ENCODE data around the gene VSIG10L2. TPM values are rescaled to one million over a fixed set of nuclear protein-coding genes. Genes with fewer than 3 reads are reported as not detected.

VSIG10L2 gene
- total RNA-seq, 1 experiment from 2014 or later: not detected

DNA sequence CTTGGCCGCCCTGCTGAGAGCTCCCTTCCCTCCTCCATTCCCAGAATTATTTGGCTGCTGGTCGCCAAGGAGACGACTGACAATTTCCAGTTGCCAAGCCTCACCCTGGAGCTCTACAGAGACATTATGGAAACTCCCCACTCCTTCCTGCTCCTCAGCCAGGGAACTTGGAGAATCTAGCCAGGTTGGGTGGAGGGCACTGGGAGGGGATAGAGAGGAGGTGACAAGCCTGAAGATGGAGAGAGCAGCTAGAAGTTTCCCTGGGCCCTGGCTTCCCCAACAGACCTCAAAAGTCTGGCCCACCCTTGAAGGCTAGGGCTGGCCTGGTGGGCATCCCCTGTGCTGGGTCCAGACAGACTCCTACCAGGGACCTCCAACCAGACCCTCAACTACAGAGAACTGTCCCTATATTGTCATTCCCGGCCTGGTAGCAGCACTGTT, 6.7 kb upstream of the VSIG10L2 start:
- TF ChIP-seq RAD21 (IDR thresholded peaks at IDR 0.05; ENCODE audit: low read depth) (no peak), CBX3 (IDR thresholded peaks at IDR 0.05; ENCODE audit: low read depth) (no peak), CEBPB (IDR thresholded peaks at IDR 0.05; ENCODE audit: low read depth) (no peak), ZBTB33 (IDR thresholded peaks at IDR 0.05; ENCODE audit: extremely low read depth, insufficient replicate concordance, low read length) (no peak)
- Histone ChIP-seq H3K79me2 (ENCODE audit: insufficient read depth, low read length) (no peaks in the 10 kb centered on the region), H3K9ac (ENCODE audit: low read length) (no peak overlapping the region), H2AFZ (ENCODE audit: low read depth, low read length, poor library complexity, severe bottlenecking) (no peak overlapping the region), H3K36me3 (ENCODE audit: control insufficient read depth in 1 of 2, insufficient read depth in 2 of 2, low read length in 2 of 2) (no peaks in the 10 kb centered on the region), H3K27me3 (ENCODE audit: insufficient read depth, low read length) (no peaks in the 10 kb centered on the region), H3K27ac (ENCODE audit: low read depth, low read length) (no peak overlapping the region), H3K4me2 (ENCODE audit: low read length) (no peak overlapping the region), H3K4me3 (replicated peaks in 1 of 2; ENCODE audit: low read depth in 1 of 2, low read length in 2 of 2) (no peak overlapping the region), H3K4me1 (ENCODE audit: control insufficient read depth in 1 of 2, insufficient read depth in 2 of 2, low read length in 2 of 2) (peaks cover 0 to 12% of the 10 kb centered on the region in 2 experiments; a peak in 2 of 4 replicates), H3K9me2 (ENCODE audit: insufficient read depth) (no peaks in the 10 kb centered on the region), H3K9me3 (ENCODE audit: control insufficient read depth in 1 of 2, insufficient read depth in 1 of 2, low read depth in 1 of 2, low read length in 2 of 2) (no peaks in the 10 kb centered on the region), H4K20me1 (ENCODE audit: insufficient read depth) (no peaks in the 10 kb centered on the region)
- BruUV-seq (replicated peaks): no TSS peak
- intact Hi-C loops (cut with micrococcal nuclease): no loop called here
- DNase-seq (ENCODE audit: low read depth, low spot score) (no peak), ATAC-seq (no peak)
- CTCF ChIA-PET: interaction anchor here (1.9 kb wide), 1 partner anchor 255 kb away, joined by 5 read pairs; no protein-coding TSS in a partner anchor
- POLR2A ChIA-PET: no interaction called here
- RAD21 ChIA-PET (ENCODE audit: low non-redundant PET in 1 of 2, low total read pairs in 2 of 2, uncharacterized antibody in 2 of 2, unreplicated experiment in 2 of 2): no interaction called here

- H3K4me2 ChIP-seq (ENCODE audit: low read length): no peak overlapping the region
- ChIA-PET CTCF (no interaction called here), POLR2A (no interaction called here), RAD21 (ENCODE audit: low non-redundant PET in 1 of 2, low total read pairs in 2 of 2, uncharacterized antibody in 2 of 2, unreplicated experiment in 2 of 2) (no interaction called here)
- intact Hi-C loops (cut with micrococcal nuclease): loop anchor here (5.0 kb wide), 1 partner anchor 122 kb away; the partner anchor contains the start of gene CDON
- H3K4me3 ChIP-seq (replicated peaks in 1 of 2; ENCODE audit: low read depth in 1 of 2, low read length in 2 of 2): no peak overlapping the region
- no peak for TF ChIP-seq REST (IDR thresholded peaks at IDR 0.05; ENCODE audit: low read depth)
- TF ChIP-seq FOSL1 (IDR thresholded peaks at IDR 0.05; ENCODE audit: low read depth): no peak
- no peak for TF ChIP-seq TCF7L2 (IDR thresholded peaks at IDR 0.05; ENCODE audit: borderline replicate concordance, extremely low read depth, insufficient read depth, insufficient read length)
- TF ChIP-seq, protein P1, sequence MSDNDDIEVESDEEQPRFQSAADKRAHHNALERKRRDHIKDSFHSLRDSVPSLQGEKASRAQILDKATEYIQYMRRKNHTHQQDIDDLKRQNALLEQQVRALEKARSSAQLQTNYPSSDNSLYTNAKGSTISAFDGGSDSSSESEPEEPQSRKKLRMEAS (IDR thresholded peaks at IDR 0.05): no peak
- TF ChIP-seq CBX3 (IDR thresholded peaks at IDR 0.05; ENCODE audit: low read depth): no peak
- TF ChIP-seq POLR2AphosphoS5 (IDR thresholded peaks at IDR 0.05; ENCODE audit: low read depth, low read length): no peak
- TF ChIP-seq EZH2phosphoT487 (IDR thresholded peaks at IDR 0.05; ENCODE audit: borderline replicate concordance): no peak
- no peak for TF ChIP-seq ELF1 (IDR thresholded peaks at IDR 0.05; ENCODE audit: borderline replicate concordance, low read depth)
- no peak for TF ChIP-seq RAD21 (IDR thresholded peaks at IDR 0.05; ENCODE audit: low read depth)
- no peak overlapping the region for H3K9ac ChIP-seq (ENCODE audit: low read length)
- no peak overlapping the region for H2AFZ ChIP-seq (ENCODE audit: low read depth, low read length, poor library complexity, severe bottlenecking)
- DNase-seq (ENCODE audit: low read depth, low spot score): no peak
- H3K79me2 ChIP-seq (ENCODE audit: insufficient read depth, low read length): no peaks in the 10 kb centered on the region
- no peaks in the 10 kb centered on the region for H3K36me3 ChIP-seq (ENCODE audit: control insufficient read depth in 1 of 2, insufficient read depth in 2 of 2, low read length in 2 of 2)
- no peak overlapping the region for H3K27ac ChIP-seq (ENCODE audit: low read depth, low read length)
- H3K27me3 ChIP-seq (ENCODE audit: insufficient read depth, low read length): no peaks in the 10 kb centered on the region
- ATAC-seq: no peak
- no peaks in the 10 kb centered on the region for H3K9me2 ChIP-seq (ENCODE audit: insufficient read depth)
- no TSS peak for BruUV-seq (replicated peaks)
- H3K4me1 ChIP-seq (ENCODE audit: control insufficient read depth in 1 of 2, insufficient read depth in 2 of 2, low read length in 2 of 2): peaks cover 0 to 12% of the 10 kb centered on the region in 2 experiments; a peak in 2 of 4 replicates
- H4K20me1 ChIP-seq (ENCODE audit: insufficient read depth): no peaks in the 10 kb centered on the region
- H3K9me3 ChIP-seq (ENCODE audit: control insufficient read depth in 1 of 2, insufficient read depth in 1 of 2, low read depth in 1 of 2, low read length in 2 of 2): no peaks in the 10 kb centered on the region
These were observed 5.7 kb upstream of the VSIG10L2 start for GRCh38 chr11:125940145-125940544.
